ENCODE measurements around the gene INTS3.
"Not testable (repeated sequence)": the region's sequence is repeated elsewhere in the genome, so short reads cannot be mapped to it uniquely, and the experiment has no call there.

Gene INTS3

DNA sequence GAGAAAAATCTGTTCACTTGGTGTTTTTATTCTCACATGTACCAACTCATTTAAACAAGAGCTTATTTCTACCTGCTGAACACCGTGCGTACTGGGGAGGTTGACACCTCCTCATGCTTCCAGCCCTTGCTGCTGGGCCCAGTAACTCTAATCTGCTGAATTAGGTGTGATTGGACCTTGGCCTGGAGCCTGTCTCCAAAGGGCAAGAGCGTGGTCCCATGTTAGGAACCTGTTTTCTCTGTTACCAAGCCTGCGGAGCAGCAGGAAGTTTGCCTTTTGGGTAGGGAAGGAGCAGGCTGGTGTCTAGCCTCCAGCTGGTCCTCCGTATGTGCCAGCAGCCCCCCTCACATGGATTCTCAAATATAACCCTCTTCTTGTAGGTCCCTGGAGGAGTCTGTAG is 36.5 kb downstream of the INTS3 start:
- Mint-ChIP-seq H3K4me3 (no peak overlapping the region), H3K9me3 (no peaks in the 10 kb centered on the region), H3K4me1 (no peaks in the 10 kb centered on the region), H3K27ac (no peak overlapping the region), H3K27me3 (no peaks in the 10 kb centered on the region)
- no peak for DNase-seq
- ATAC-seq: no peak

DNA sequence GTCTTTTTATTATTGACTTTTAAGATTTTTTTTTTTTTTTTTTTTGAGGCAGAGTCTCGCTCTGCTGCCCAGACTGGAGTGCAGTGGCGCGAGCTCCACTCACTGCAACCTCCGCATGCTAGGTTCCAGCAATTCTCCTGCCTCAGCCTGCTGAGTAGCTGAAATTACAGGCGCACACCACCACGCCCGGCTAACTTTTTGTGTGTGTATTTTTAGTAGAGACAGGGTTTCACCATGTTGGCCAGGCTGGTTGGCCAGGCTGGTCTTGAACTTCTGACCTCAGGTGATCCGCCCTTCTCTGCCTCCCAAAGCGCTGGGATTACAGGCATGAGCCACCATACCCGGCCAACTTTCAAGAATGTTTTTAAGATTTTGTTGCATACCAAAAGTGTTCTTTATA is 38.8 kb downstream of the INTS3 start:
- not testable (repeated sequence) for ATAC-seq, DNase-seq, H3K4me3 Mint-ChIP-seq, H3K27ac Mint-ChIP-seq, H3K27me3 Mint-ChIP-seq, H3K9me3 Mint-ChIP-seq, H3K4me1 Mint-ChIP-seq

DNA sequence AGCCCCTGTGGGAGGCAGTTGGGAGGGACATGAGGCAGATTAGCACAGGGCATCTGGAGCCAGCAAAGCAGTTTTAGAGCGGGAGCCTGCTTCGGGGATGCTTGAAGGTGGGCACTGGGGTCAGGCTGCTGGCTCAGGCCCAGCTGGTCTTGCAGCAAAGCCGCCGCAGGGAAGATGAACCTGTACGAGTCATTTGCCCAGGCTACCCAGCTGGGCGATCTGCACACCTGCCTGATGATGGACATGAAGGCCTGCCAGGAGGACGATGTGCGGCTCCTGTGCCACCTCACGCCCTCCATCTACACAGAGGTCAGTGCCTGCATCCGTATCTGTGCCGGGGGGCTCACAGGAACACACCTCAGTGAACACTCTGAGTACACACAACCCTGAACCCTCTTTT is 39.7 kb downstream of the INTS3 start:
- H3K4me1 Mint-ChIP-seq: peaks cover under 1% of the 10 kb centered on the region
- no peak for ATAC-seq
- no peak overlapping the region for H3K4me3 Mint-ChIP-seq
- DNase-seq: no peak
- H3K27me3 Mint-ChIP-seq: no peaks in the 10 kb centered on the region
- peak overlapping the region in 1 of 2 donors; percentile 94 for H3K27ac Mint-ChIP-seq
- H3K9me3 Mint-ChIP-seq: no peaks in the 10 kb centered on the region

DNA sequence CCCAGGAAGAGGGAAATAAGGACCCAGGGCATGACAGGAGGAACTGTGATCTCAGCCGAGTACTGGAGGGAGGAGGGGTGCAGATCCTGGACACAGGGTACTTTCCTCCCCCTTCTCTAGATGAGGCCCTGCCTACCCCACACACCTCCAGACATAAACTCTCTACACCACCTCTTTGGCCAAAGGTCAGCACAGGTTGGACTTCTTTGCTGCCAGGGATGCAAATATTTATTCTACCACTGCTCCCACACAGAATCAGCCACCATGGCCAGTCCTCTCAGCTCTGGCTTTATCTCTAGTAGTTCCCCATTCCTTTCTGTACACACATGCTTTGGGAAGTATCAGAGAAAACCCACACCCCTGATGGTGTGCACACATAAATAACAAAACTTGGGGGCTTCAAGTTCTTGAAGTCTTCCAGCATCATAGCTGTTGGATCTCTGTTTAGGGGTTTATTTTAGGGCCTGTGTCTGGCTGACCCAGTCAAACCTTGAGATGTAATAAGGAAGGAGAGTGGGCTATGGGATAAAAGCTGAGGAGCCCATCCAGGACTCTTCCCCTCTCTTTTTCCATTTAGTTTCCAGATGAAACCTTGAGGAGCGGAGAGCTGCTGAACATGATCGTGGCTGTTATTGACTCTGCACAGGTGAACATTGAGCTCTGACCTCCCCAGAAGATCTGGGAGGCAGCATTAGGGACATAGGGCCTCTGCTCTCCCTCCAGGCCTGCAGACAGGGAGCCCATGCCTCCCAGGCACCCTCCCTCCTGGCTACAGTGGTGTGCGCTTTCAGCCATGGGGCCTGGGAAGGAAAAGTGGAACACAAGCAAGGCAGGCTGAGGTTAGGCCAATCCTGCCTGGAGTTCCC is 40.7 kb downstream of the INTS3 start:
- peaks cover 11% of the 10 kb centered on the region for H3K4me1 Mint-ChIP-seq
- H3K27ac Mint-ChIP-seq: peak overlapping the region in 1 of 2 donors; percentile 2
- no peaks in the 10 kb centered on the region for H3K27me3 Mint-ChIP-seq
- no peak for DNase-seq
- no peaks in the 10 kb centered on the region for H3K9me3 Mint-ChIP-seq
- no peak for ATAC-seq
- H3K4me3 Mint-ChIP-seq: no peak overlapping the region

DNA sequence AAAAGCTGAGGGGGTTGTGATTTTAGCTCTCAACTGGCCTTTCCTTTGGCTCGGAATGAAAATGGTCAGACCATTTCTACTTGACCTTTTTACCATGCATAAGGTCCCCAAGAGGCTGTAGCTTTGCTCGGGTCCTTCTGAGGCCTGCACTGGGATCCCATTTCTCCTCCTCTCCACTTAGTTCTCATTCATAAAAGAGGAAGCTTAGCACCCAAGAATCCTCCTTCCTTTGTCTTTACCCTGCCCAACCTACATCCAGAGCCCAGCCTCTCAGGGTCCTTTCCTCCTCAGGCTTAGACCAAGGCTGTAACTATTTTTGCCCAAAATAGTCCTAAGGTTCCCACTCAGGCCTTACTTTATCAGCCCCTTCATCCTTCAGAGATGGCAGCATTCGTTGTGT is 41.4 kb downstream of the INTS3 start:
- Mint-ChIP-seq H3K4me1 (peaks cover 18% of the 10 kb centered on the region), H3K27ac (peak overlapping the region in 1 of 2 donors; percentile 13)

DNA sequence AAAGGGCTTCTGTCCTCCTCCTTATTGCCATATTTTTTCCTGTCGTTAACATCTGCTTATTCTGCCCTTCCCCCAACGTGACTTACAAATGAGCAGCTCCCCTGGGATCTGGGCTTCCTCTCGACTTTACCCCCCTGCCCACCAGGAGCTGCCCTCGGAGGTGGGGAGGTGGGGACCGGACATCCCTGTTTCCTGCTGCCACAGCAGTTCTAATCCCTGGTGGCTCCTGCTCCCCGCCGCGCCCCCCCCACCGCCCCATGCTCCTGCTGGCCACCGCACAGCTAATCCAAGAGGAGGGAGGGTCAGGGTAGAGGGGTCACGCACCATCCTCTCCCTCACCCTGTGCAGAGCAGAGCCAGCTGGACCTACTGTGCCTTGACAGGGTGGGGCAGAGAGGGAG is 42.9 kb downstream of the INTS3 start:
- ATAC-seq (no peak), DNase-seq (no peak)
- peaks cover 26% of the 10 kb centered on the region for H3K4me1 Mint-ChIP-seq
- no peak overlapping the region for H3K4me3 Mint-ChIP-seq
- H3K27me3 Mint-ChIP-seq: no peaks in the 10 kb centered on the region
- no peak overlapping the region for H3K27ac Mint-ChIP-seq
- H3K9me3 Mint-ChIP-seq: no peaks in the 10 kb centered on the region

More for the DNA sequence above, 41.4 kb downstream of the INTS3 start:
- Mint-ChIP-seq H3K9me3 (no peaks in the 10 kb centered on the region), H3K27me3 (no peaks in the 10 kb centered on the region), H3K4me3 (no peak overlapping the region)
- DNase-seq (no peak), ATAC-seq (no peak)

DNA sequence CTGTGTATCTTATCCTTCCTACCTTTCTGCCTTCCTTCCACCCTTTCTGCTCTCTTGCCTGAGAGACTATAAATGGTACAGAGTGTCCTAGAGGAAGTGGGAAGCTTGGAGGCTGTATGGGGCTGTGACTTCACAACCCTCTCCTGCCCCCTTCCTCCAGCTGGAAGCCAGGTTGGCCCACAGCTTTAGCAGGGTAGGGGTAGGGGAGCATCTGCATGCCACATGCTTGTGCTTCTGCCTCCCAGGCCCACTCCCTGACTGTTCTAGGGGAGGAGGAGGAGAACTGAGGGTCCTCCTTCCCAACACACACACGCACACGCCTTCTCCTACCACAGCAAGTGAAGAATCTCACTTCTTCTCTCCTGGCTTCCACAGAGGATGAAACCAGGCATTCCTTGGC is 43.4 kb downstream of the INTS3 start:
- H3K27ac Mint-ChIP-seq: peak overlapping the region in 1 of 2 donors; percentile 12
- H3K4me1 Mint-ChIP-seq: peaks cover 30% of the 10 kb centered on the region
- H3K9me3 Mint-ChIP-seq: no peaks in the 10 kb centered on the region
- H3K4me3 Mint-ChIP-seq: no peak overlapping the region
- no peak for ATAC-seq
- H3K27me3 Mint-ChIP-seq: no peaks in the 10 kb centered on the region
- no peak for DNase-seq

DNA sequence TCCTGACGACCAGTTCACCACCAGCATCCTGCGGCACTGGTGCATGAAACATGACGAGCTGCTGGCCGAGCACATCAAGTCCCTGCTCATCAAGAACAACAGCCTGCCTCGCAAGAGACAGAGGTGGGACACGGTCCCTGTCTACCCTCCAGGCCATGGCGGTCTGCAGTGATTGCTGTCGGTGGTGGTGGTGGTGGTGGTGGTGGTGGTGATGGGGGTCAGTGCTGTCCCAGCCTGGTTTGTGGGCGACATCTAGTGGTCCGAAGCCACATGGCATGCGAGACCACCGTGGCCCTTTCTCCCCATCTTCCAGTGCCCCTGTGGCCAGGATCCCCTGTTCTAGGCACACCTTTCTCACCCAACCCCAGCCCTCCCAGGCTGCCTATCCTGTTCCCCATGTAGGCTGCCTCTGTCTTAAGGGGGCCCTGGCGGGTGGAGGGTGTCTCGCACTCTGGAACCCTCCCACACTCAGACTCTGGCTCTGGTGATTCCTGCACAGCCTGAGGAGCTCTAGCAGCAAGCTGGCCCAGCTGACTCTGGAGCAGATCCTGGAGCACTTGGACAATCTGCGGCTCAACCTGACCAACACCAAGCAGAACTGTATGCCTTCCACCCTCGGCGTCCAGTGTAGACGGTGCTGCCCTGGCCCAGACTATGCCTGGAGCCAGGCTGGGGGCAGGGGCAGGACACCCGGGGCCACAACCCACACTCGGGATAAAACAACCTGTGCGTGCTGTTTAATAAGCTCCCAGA is 44.2 kb downstream of the INTS3 start:
- Mint-ChIP-seq H3K4me1 (peaks cover 37% of the 10 kb centered on the region), H3K9me3 (no peaks in the 10 kb centered on the region), H3K27me3 (no peaks in the 10 kb centered on the region), H3K27ac (no peak overlapping the region), H3K4me3 (no peak overlapping the region)
- DNase-seq (no peak), ATAC-seq (no peak)

DNA sequence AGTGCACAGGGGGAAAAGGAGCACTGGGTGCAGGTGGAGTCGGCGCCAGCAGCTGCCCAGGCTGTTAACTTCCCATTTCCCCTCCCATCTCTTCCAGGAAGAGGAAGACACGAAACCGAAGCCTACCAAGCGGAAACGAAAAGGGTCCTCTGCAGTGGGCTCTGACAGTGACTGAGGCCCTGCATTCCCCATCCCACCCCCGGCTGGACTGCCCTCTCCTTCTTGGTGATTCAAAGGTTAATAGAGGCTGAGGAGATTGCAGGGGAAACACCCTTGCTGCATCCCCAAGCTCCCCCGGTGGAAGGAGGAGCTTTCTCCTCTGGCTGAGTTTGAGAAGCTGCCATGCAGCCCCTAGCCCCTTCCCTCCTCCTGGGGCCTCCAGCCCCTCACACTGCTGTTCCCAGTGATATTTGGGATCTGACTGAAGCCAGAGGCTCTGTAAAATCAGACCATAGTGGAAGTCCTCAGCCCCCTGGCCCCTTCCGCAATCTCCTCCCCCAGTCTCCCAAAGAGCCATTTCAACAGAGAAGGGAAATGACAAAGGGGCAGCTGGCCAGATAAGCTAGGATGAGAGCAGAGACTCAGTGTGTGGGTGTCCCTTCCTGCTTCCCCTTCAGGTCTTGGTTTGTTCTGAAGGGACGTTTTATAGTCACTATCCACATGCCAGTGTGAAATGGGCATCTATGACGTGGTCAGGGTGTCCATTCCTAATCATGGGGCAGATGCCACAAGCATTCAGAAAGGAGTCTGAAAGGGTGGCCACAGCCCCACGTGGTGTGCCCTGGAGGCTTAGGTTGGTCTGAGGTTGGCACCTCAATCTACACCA is 45.5 kb downstream of the INTS3 start:
- H3K9me3 Mint-ChIP-seq: no peaks in the 10 kb centered on the region
- DNase-seq (no peak), ATAC-seq (no peak)
- peaks cover 47% of the 10 kb centered on the region for H3K4me1 Mint-ChIP-seq
- H3K27me3 Mint-ChIP-seq: no peaks in the 10 kb centered on the region
- no peak overlapping the region for H3K27ac Mint-ChIP-seq
- no peak overlapping the region for H3K4me3 Mint-ChIP-seq

DNA sequence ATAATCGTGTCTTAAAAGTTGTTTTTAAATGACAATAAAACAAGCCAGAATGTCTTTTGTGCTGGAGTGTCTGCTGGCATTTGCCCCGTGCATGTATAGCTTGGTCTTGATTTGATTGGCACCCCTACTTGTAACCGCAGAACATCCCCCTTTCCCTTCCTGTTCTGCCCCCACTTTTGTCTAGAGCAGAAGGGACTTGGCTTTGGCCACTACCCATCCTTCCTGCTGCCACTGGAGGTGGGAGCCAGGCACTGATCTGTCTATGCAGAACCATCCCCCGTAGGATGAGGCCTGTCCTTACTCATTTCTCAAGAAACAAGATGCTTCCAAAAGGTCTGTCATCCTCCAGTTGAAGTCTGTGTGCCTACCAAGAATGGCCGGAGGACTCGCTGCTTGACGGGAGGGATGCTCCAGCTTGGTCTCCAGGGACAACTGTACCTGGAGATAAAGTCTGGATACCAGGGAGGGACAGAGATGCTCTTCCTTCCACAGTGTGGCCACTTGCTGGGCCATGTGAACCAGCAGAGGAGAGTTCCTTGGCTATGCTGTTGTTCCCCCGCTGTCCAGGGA is 46.3 kb downstream of the INTS3 start:
- DNase-seq (no peak), ATAC-seq (no peak)
- Mint-ChIP-seq H3K9me3 (no peaks in the 10 kb centered on the region), H3K27ac (no peak overlapping the region), H3K4me3 (no peak overlapping the region), H3K27me3 (no peaks in the 10 kb centered on the region), H3K4me1 (peaks cover 47% of the 10 kb centered on the region)

DNA sequence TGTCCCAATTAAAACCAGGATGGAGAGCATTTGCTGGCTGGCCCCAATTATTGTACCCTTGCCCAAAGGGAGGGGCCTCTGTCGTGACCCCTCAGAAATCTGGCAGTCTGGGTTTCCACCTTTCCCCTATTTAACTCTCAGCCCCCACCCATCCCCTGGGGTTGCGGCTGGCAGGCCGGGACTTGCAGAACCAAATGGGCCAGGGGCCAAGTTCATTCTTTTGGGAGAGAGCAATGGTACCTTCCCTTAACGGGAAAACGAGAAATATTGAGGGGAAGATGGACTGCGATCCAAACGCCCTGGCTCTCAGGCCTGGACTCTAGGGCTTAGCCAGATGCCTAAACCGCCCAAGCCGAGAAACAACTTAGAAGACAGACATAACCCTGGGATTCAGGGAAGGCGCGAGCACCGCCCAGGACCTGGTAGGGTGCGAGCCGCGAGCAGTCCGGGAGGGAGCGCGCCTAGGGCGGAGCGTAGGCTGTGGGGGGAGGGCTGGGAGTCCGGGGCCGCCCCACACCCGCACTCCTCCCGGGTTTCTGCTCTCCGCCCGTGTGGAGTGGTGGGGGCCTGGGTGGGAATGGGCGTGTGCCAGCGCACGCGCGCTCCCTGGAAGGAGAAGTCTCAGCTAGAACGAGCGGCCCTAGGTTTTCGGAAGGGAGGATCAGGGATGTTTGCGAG is 47.1 kb downstream of the INTS3 start, which contains the start of gene SLC27A3:
Gene SLC27A3, plus strand, starts transcription at position 628 of the 678 bp plus-strand sequence. CDS start 91 bp downstream, outside the sequence.
- Mint-ChIP-seq H3K27ac (peak within 1 kb of the TSS in 1 of 2 donors; percentile 92), H3K9me3 (no peaks in the 10 kb centered on the region), H3K4me3 (peak within 1 kb of the TSS; percentile 80 to 86), H3K4me1 (peaks cover 47% of the 10 kb centered on the region), H3K27me3 (no peaks in the 10 kb centered on the region)
- DNase-seq (no peak), ATAC-seq (peak; percentile 54)

DNA sequence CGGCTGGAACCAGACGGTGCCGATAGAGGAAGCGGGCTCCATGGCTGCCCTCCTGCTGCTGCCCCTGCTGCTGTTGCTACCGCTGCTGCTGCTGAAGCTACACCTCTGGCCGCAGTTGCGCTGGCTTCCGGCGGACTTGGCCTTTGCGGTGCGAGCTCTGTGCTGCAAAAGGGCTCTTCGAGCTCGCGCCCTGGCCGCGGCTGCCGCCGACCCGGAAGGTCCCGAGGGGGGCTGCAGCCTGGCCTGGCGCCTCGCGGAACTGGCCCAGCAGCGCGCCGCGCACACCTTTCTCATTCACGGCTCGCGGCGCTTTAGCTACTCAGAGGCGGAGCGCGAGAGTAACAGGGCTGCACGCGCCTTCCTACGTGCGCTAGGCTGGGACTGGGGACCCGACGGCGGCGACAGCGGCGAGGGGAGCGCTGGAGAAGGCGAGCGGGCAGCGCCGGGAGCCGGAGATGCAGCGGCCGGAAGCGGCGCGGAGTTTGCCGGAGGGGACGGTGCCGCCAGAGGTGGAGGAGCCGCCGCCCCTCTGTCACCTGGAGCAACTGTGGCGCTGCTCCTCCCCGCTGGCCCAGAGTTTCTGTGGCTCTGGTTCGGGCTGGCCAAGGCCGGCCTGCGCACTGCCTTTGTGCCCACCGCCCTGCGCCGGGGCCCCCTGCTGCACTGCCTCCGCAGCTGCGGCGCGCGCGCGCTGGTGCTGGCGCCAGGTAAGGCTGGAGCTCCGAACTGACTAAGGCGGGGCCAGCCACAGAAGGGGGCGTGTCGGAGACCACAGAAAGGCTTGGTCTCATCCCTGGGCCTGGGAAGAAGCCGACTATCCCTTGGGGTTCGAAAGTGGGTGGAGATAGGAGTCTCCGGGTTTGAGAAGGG is 47.8 kb downstream of the INTS3 start:
- DNase-seq (peak; percentile 68 to 73), ATAC-seq (peak; percentile 79)
- Mint-ChIP-seq H3K9me3 (no peaks in the 10 kb centered on the region), H3K27me3 (no peaks in the 10 kb centered on the region), H3K4me1 (peaks cover 47% of the 10 kb centered on the region), H3K4me3 (peak overlapping the region; percentile 80 to 86), H3K27ac (no peak overlapping the region)

DNA sequence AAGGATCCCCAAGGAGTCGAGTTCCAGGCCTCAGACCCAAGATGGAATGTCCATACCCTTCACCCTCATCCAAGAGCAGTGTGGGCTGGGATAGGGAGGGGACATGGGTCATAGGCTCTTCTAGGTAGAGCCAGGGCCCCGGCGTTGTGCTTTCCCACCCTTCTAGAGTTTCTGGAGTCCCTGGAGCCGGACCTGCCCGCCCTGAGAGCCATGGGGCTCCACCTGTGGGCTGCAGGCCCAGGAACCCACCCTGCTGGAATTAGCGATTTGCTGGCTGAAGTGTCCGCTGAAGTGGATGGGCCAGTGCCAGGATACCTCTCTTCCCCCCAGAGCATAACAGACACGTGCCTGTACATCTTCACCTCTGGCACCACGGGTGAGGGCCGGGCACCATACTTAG is 48.5 kb downstream of the INTS3 start:
- ATAC-seq (no peak), DNase-seq (no peak)
- H3K9me3 Mint-ChIP-seq: no peaks in the 10 kb centered on the region
- H3K4me1 Mint-ChIP-seq: peaks cover 47% of the 10 kb centered on the region
- peak overlapping the region; percentile 80 to 86 for H3K4me3 Mint-ChIP-seq
- peak overlapping the region; percentile 11 to 95 for H3K27ac Mint-ChIP-seq
- H3K27me3 Mint-ChIP-seq: no peaks in the 10 kb centered on the region

DNA sequence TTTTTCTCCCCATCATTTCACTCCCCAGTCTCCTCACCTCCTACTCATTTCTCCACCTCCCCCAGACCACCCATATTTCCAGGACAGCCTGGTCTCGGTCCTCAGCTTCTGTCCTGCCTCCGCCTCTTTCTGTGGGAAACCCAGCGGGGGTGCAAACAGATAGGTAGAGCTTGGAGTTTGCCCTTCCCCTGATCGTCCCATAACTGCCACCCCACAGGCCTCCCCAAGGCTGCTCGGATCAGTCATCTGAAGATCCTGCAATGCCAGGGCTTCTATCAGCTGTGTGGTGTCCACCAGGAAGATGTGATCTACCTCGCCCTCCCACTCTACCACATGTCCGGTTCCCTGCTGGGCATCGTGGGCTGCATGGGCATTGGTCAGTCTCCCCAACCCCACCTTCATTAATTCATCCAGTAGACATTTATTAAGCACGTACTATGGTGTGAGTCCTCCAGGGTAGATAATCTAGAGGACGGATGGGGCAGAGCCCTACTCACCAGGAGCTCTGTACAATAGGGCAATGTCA is 49.1 kb downstream of the INTS3 start:
- DNase-seq (no peak), ATAC-seq (no peak)
- H3K4me3 Mint-ChIP-seq: peak overlapping the region; percentile 36 to 55
- H3K4me1 Mint-ChIP-seq: peaks cover 47% of the 10 kb centered on the region
- peak overlapping the region; percentile 11 to 95 for H3K27ac Mint-ChIP-seq
- no peaks in the 10 kb centered on the region for H3K9me3 Mint-ChIP-seq
- no peaks in the 10 kb centered on the region for H3K27me3 Mint-ChIP-seq
